GM19043 (cell line): ENCODE data around the gene CPS1.

Experiments used
- ATAC-seq: cut with Tn5 transposase; IDR thresholded peaks from one replicate; pipeline ENCODE4 v1.9.1; 2021; ENCODE audit warnings: low read depth; ENCODE audit not compliant: unreplicated experiment

CPS1 gene

DNA sequence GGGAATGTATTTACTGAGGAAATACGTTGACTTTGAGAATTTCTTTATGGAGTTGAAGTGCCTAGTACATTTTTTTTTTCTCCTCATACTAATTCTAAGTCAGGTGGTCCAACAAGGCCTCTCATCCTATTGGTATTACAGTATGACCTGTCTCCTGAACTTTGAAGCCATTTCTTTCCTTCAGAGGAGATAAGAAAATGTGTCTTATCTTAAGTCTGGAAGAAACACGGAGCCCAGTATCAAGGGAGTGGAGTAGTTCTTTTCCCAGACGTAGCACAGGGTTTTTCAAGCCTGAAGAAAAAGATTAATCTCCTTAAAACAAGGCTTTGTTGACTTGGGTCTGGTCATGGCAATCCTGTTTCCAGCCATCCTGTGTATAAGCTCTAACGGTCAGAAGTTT lies 11.6 kb upstream of the CPS1 start:
- ATAC-seq, result no peak

DNA sequence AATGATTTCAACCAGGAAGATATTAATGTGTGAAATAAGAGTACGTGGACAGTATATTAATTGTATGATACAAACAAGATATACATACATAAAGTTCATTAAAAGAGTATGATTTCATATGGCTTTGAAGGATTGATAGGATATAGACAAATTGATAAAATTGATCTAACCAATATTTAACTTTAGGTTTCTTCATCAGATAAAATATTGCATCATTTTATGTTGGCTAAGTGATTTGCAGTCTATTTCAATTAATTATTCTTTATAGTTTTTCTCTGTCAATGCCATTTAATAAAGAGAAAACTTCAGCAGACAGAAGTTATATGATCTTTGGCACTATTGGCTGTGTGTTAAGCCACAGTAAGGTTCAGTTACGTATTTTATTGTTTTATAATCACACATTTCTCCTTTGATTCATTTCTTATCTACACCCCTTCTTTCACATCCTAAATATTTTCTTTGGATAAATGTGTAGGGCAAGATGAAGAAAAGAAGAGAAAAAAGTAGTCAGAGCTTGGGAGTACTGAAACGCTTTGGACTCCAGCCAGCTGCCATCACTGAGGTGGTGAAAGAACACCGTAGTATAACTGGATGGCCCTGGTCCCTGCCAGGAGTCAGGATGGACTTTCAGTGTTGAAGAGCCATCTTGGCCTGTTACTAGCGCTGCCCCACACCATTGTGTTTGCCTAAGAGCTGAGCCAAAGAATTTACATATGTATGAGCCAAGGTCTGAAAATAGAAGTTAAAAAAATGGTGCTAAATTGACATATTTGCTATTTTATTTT lies 9.8 kb upstream of the CPS1 start:
- no peak for ATAC-seq

DNA sequence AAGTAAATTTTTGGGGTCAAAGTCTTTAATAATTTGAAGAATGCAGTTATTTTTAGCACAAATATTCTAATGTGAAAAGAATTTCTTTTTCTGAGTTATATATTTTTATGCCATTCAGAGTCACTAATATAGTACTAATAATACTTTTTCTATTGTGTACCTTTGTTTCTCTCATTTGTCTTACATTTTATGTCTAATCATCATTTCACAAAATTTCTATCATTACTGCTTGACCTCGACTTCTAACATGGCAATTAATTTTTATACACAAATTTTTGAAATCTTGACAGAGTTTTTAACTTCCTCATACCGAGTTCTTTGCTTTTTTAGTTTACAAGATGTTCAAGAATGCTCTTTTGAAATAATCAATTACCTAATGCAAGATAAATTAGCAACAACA lies 8.4 kb upstream of the CPS1 start:
- ATAC-seq, result no peak

DNA sequence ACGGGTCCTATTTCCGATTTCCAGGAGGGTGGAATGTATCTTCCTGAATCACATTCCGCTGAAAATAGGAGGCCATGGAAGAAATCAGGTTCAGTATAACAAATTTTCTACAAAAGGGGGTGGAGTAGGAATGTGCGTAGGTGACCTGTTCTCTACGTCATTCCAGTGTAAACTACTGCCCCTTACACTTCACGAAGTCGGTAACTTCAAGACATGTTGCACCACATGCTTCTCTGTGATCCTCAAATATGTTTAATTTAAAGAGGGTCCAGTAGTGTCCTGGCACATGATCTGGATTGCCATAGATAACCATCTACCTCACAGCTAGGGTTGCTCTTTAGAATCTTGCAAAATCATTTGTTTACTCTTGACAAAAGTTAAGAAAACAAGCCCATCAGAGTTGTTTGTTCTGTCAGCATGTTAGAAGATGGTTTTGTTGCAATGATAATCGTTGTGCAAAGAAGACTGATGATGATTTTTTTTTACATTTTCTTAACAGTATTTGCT lies 7.5 kb upstream of the CPS1 start:
- ATAC-seq, result no peak

DNA sequence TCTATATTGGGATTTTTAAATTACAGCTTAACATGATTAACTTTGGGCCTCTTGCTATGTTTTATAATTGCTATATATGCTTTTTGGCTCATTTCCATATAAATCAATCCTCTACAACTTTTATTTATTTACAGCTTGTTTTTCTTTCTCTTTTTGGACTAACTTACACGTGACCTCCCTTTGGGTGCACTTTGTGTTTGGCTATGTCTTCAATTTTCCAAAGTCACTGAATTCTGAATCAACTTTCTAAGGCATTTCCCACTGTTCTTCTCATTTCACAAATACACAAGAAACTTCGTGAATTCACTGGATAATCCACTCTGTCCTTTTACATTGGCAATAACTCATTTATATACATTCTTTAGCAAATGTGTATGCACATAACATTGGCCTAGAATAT lies 5.4 kb upstream of the CPS1 start:
- no peak for ATAC-seq

GRCh38 chr2:210553373-210553772 lies 3.0 kb upstream of the CPS1 start:
- no peak for ATAC-seq

- no peak for ATAC-seq
Observed at GRCh38 chr2:210555555-210555954, 844 bp upstream of the CPS1 start.

DNA sequence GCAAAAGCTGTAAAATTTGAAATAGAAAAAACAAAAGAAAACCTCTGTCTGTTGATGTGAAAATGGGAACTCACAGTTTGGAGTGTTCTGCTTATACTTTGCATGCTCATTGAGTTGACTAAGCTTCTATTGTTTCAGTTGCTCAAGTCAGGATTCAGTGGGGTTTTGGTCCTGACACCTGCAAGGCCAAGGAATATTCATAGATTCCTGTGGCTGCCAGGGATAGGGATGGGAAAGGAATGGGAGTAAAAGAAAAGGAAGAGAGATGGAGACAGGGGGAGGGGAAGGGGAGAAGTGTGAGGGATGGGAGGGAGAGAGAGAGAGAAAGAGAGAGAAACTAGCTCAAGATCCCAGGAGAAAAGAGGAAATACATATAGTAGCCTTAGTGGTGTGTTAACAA lies 1.3 kb downstream of the CPS1 start:
- ATAC-seq, result no peak

DNA sequence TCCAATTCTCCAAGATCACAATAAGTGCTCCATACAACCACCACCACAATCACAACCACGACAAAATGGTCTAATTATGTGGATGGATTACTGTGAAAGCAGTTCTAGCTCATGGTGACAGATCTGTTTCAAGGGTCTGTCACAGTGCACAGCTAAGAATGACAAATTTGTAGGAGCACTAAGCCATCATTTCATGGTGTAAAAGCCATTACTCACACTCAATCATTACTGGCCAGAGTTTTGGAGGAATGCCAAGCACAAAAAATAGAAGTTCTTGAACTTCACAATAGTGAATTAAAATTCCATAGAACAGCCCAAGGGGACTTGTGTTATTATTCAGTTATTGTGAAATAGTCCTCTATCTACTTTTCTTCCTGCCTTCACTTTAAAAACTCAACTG lies 2.3 kb downstream of the CPS1 start:
- ATAC-seq, result no peak

GRCh38 chr2:210559182-210559581 lies 2.8 kb downstream of the CPS1 start:
- ATAC-seq, result no peak

GRCh38 chr2:210561475-210561874 lies 5.1 kb downstream of the CPS1 start:
- ATAC-seq, result no peak

GRCh38 chr2:210562091-210562490 lies 5.7 kb downstream of the CPS1 start:
- ATAC-seq, result no peak

- ATAC-seq, result no peak
Observed at GRCh38 chr2:210562502-210563080, 6.2 kb downstream of the CPS1 start.

- ATAC-seq, result no peak
Observed at GRCh38 chr2:210567279-210567678, 10.9 kb downstream of the CPS1 start.

- no peak for ATAC-seq
Observed at GRCh38 chr2:210568108-210568507, 11.7 kb downstream of the CPS1 start.

- ATAC-seq, result peak; percentile 90
Observed at GRCh38 chr2:210577263-210578071, 21.1 kb downstream of the CPS1 start.

DNA sequence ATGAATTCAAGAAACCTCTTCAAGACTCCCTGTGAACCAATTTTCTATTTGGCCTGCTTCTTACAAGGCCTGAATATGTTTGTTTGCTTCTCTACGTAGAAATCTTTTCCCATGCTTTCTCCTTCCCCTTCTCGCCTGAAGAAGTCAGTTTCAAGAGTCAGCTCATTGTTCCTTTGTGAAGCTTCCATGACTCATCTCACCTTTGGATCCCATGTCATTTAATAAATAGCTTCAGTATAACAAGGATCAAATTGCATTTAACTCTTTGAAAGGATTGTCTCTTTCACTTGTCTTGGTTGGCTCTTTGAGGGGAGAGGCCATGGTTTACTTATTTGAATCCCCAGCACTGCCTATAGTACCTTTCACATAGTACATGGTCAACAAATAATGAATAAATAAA lies 28.4 kb downstream of the CPS1 start:
- no peak for ATAC-seq

DNA sequence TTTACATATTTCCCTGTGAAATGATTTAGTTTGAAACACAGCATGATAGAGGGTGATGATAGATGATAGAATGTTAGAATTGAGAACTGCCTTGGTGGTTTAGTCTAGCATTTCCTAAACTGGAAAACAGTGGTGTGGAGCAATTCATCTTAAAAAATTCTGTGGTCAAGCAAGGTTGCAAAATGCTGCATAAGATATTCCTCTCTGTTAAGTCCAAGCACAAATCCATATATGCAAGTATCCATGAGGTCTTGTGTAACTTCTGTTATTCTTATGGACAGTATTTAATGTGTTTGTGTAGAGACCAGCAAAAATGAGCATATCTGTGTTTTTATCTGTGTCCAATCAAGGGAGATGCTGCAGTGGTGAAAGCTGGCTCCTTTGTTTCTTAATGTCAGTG lies 30.0 kb downstream of the CPS1 start:
- no peak for ATAC-seq

- no peak for ATAC-seq
Observed at GRCh38 chr2:210591663-210592062, 35.3 kb downstream of the CPS1 start.

GRCh38 chr2:210592726-210593125 lies 36.3 kb downstream of the CPS1 start:
- no peak for ATAC-seq

DNA sequence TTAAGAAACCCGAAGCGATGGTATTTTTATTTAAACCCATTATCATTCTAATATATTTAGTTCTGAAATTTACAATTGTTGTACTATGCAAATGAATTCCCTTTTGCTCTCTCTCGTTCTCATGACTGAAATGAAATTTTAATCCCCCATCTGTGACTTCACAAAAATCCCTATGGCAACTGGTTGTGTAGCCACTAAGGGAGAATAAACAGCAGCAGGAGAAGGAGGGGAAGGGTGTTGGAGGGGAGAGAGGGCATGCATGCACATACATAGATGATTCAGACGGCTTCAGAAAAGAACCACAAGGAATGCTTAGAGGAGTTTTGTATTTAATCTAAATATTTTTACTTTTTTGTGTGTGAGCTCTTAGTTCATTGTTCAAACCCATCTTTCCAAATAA lies 36.8 kb downstream of the CPS1 start:
- ATAC-seq, result no peak
